ENCODE measurements around the gene SPTLC2. TPM values are rescaled to one million over a fixed set of nuclear protein-coding genes. Genes with fewer than 3 reads are reported as not detected.

SPTLC2 gene
- total RNA-seq, 4 donors from 2014 or later = 21.6 to 35.5 (median 29.8) TPM

DNA sequence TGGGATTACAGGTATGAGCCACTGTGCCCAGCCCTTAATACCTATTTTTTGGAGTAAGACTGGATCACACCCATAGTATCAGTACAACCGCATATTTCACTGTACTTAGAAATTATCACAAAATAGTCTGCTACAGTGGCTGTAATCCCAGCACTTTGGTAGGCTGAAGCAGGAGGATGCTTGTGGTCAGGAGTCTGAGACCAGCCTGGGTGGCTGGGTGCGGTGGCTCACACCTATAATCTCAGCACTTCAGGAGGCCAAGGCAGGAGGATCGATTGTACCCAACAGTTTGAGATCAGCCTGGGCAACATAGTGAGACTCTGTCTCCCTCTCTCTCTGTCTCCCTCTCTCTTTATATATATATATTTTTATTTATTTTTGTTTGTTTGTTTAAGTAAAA is 5.9 kb downstream of the SPTLC2 start:
- no peaks in the 10 kb centered on the region for H3K36me3 ChIP-seq
- no peaks in the 10 kb centered on the region for H3K27me3 ChIP-seq
- no peaks in the 10 kb centered on the region for H3K9me3 ChIP-seq
- H3K4me3 ChIP-seq = no peak overlapping the region
- H3K27ac ChIP-seq = no peak overlapping the region
- DNase-seq = no peak
- TF ChIP-seq, protein P1, sequence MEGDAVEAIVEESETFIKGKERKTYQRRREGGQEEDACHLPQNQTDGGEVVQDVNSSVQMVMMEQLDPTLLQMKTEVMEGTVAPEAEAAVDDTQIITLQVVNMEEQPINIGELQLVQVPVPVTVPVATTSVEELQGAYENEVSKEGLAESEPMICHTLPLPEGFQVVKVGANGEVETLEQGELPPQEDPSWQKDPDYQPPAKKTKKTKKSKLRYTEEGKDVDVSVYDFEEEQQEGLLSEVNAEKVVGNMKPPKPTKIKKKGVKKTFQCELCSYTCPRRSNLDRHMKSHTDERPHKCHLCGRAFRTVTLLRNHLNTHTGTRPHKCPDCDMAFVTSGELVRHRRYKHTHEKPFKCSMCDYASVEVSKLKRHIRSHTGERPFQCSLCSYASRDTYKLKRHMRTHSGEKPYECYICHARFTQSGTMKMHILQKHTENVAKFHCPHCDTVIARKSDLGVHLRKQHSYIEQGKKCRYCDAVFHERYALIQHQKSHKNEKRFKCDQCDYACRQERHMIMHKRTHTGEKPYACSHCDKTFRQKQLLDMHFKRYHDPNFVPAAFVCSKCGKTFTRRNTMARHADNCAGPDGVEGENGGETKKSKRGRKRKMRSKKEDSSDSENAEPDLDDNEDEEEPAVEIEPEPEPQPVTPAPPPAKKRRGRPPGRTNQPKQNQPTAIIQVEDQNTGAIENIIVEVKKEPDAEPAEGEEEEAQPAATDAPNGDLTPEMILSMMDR (IDR thresholded peaks at IDR 0.05) = no peak
- TF ChIP-seq POLR2A (IDR thresholded peaks at IDR 0.05) = no peak
- H3K4me1 ChIP-seq = peaks cover 0 to 38% (median 0%) of the 10 kb centered on the region in 4 donors

DNA sequence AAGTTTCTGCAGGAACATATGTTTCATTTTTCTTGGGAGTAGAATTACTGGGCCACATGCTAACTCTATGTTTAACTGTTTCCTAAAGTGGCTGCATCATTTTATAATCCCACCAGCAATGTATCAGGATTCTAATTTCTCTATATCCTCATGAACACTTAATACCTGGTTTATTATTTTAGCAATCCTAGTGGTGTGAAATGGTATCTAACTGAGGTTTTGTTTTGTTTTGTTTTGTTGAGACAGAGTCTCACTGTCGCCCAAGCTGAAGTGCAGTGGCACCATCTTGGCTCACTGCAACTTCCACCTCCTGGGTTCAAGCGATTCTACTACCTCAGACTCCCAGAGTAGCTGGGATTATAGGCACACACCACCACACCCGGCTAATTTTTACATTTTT is 6.5 kb downstream of the SPTLC2 start:
- Histone ChIP-seq H3K9me3 (no peaks in the 10 kb centered on the region), H3K27ac (no peak overlapping the region), H3K27me3 (no peaks in the 10 kb centered on the region), H3K36me3 (no peaks in the 10 kb centered on the region), H3K4me3 (no peak overlapping the region), H3K4me1 (peaks cover 0 to 41% (median 0%) of the 10 kb centered on the region in 4 donors)
- DNase-seq = no peak
- TF ChIP-seq POLR2A (IDR thresholded peaks at IDR 0.05) = no peak
- TF ChIP-seq, protein P1 (IDR thresholded peaks at IDR 0.05) = no peak

DNA sequence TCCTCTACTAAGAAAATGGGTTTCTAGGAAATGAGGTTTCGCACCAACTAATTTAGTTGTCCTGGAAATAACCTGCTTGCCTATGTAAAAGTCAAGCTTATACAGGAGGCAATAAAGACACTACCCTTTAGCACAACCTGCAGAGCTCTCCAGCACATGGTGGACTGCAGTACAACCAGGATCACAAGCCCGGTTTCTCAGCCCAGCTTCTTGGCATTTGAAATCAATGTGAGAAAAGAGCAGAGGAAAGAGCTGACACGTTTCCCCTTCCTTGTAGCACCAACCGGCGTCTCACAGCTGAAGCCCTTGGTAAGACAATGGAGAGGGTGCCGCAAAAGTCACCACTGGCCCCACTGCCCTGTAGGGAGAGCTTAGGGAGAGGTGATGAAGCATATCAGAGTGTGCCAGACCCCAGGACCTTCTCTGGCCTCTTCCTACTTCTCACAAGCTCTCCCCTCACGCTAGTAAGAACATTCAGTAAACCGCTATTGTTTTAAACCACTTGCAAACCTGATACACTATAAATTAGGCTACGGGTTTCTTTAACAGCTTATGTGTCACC is 8.6 kb downstream of the SPTLC2 start:
- Histone ChIP-seq H3K27me3 (no peaks in the 10 kb centered on the region), H3K27ac (peak overlapping the region in 1 of 4 donors; percentile 33), H3K36me3 (no peaks in the 10 kb centered on the region), H3K9me3 (no peaks in the 10 kb centered on the region), H3K4me1 (peaks cover 0 to 35% (median 0%) of the 10 kb centered on the region in 4 donors), H3K4me3 (no peak overlapping the region)
- no peak for DNase-seq
- TF ChIP-seq, protein P1 (IDR thresholded peaks at IDR 0.05) = no peak
- TF ChIP-seq POLR2A (IDR thresholded peaks at IDR 0.05) = no peak

DNA sequence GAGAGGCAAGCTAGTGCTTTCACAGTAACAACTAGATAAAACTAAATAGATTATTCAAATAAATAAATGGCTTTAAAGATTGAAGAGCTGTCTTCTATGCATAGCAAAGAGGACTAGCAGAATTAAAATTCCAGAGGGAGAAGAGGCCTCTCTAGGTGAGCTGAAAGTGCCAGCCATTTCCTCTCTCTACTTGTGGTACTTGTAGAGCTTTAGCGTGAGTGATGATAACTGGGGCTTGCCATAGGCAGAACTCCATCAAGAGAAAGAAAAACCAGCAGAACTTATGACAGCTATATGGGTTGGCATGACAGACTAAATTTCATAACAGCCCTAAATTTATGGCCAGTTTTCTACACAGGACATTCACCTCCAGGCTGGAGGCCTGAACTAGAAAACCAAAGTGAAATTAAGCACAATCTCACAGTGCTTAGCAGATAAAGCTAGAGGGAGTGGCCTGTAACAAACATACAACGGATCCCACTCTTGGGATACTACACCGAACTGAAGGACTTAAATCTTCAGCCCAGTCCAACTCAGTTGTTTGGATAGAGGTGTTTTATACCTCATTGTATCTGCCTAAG is 11.0 kb downstream of the SPTLC2 start:
- Histone ChIP-seq H3K36me3 (no peaks in the 10 kb centered on the region), H3K27ac (peak overlapping the region in 1 of 4 donors; percentile 1), H3K4me3 (no peak overlapping the region), H3K27me3 (no peaks in the 10 kb centered on the region), H3K9me3 (no peaks in the 10 kb centered on the region), H3K4me1 (peaks cover 0 to 43% (median 0%) of the 10 kb centered on the region in 4 donors)
- TF ChIP-seq, protein P1 (IDR thresholded peaks at IDR 0.05) = no peak
- TF ChIP-seq POLR2A (IDR thresholded peaks at IDR 0.05) = no peak
- no peak for DNase-seq

DNA sequence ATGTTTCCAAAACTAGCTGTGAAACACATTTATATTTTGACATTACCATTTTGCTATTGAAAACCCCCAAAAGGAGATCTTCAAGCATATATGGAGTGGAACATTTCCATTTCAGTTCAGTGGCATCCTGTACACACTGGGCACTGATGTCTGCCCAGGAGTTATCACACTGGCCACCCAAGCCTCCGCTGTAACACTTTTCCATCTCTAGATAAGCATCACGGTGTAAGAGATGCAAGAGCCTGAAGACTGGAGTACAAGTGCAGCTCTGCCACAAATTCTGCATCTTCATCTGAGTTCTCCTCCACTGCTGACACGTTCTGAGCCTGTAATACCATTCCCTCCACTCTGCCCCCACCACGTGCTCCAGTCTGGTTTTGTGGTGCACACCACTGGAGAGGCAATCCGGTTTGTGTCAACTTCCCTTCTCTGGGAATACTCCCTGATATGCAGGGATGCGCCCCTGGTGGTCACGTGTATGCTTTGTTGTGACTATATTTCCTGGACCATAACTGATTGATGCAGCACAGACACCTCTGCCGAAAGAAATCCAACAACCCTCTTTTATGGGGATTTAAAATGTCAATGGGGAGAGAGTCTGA is 12.7 kb downstream of the SPTLC2 start:
- no peak overlapping the region for H3K27ac ChIP-seq
- peak in 2 of 3 donors; percentile 34 to 71 for DNase-seq

More for the DNA sequence above, 12.7 kb downstream of the SPTLC2 start:
- H3K27me3 ChIP-seq = no peaks in the 10 kb centered on the region
- peaks cover 0 to 59% (median 7%) of the 10 kb centered on the region in 4 donors for H3K4me1 ChIP-seq
- H3K9me3 ChIP-seq = no peaks in the 10 kb centered on the region
- H3K36me3 ChIP-seq = no peaks in the 10 kb centered on the region
- TF ChIP-seq, protein P1 (IDR thresholded peaks at IDR 0.05) = peak in 4 of 6 experiments; percentile 26 to 52 (median 37)
- no peak for TF ChIP-seq POLR2A (IDR thresholded peaks at IDR 0.05)
- no peak overlapping the region for H3K4me3 ChIP-seq
